Measurements from ENCODE around the gene RNU6-1. TPM values are rescaled to one million over a fixed set of nuclear protein-coding genes. Genes with fewer than 3 reads are reported as not detected.

Gene RNU6-1
- total and polyA plus RNA-seq, 2 donors (not counting 1 experiment from before 2014, with no cell fraction given): not detected

DNA sequence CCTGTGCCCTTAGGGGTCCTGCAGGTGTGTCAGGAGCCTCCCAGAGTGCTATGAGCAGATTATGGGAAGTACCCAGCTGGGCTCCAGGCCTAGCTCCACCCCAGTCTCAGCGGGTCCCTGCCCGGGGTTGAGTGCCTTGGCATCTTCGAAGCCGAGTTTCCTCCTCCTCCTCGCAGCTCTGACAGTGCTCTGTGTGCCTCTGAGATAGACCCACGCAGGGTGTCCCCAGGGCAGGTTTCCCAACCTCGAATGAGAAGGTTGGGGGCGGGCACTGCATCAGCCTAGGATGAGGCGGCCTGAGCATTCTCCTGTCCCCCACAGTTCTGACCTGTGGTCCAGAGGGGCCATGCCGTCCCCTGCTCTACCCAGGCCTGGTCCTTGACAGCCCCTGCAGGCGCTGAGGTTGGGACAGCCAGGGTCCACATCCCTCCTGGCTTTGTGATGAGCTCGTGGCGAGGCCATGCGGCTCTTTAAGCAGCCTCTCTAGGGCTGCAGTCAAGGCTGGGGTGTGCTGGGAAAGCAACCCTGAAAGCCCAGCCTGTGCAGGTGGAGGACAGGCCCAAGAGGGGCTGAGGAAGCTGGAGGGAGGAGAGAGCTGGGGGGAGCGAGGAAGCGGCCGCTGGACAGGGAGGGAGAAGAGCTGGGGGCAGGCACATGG, 34.7 kb downstream of the RNU6-1 start:
- ATAC-seq (ENCODE audit: low read depth) (no peak), DNase-seq (no peak)
- Mint-ChIP-seq H3K4me1 (peaks cover 7% of the 10 kb centered on the region), H3K27ac (no peak overlapping the region), H3K4me3 (no peak overlapping the region), H3K27me3 (no peaks in the 10 kb centered on the region), H3K9me3 (ENCODE audit: insufficient read depth) (no peaks in the 10 kb centered on the region)
- intact Hi-C loops (cut with micrococcal nuclease): no loop called here
- WGBS (ENCODE audit: insufficient coverage): 85% methylated on average over 17 of the region's 17 CpGs
- peaks cover 0 to 5% of the 10 kb centered on the region in 2 experiments for H3K36me3 ChIP-seq (replicated peaks in 1 of 2; ENCODE audit: control extremely low read depth in 1 of 2, control insufficient read depth in 1 of 2, extremely low read depth in 1 of 2, insufficient read depth in 2 of 2, low read length in 1 of 2)
- no peaks in the 10 kb centered on the region for H4K20me1 ChIP-seq (ENCODE audit: control insufficient read depth, insufficient read depth, low read length, poor library complexity, severe bottlenecking)
- H3K79me2 ChIP-seq (ENCODE audit: control insufficient read depth, insufficient read depth, low read length): no peaks in the 10 kb centered on the region
- ChIA-PET POLR2A (interaction anchor here (0.8 kb wide), 1 partner anchor 9 kb away, joined by 3 read pairs; no protein-coding TSS in a partner anchor), CTCF (no interaction called here)
- H3K9ac ChIP-seq (ENCODE audit: low read length): no peak overlapping the region
- TF ChIP-seq EZH2 (IDR thresholded peaks at IDR 0.05; ENCODE audit: borderline replicate concordance, insufficient read depth, low read depth, low read length, poor library complexity, severe bottlenecking) (no peak), CTCF (IDR thresholded peaks at IDR 0.05) (no peak)
- no peak overlapping the region for H2AFZ ChIP-seq (ENCODE audit: insufficient read depth, low read depth, low read length, poor library complexity, severe bottlenecking)
- H3K4me3 ChIP-seq (ENCODE audit: control extremely low read depth in 1 of 5, extremely low read depth in 1 of 5, insufficient read depth in 1 of 5, low read depth in 2 of 5, low read length in 4 of 5): no peak overlapping the region
- H3K27ac ChIP-seq (ENCODE audit: low read length in 2 of 2): no peak overlapping the region
- no peaks in the 10 kb centered on the region for H3K27me3 ChIP-seq (replicated peaks in 1 of 4; ENCODE audit: control extremely low read depth in 1 of 4, control insufficient read depth in 3 of 4, insufficient read depth in 4 of 4, low read length in 3 of 4)
- no peak overlapping the region for H3K4me2 ChIP-seq (replicated peaks; ENCODE audit: low read depth, low read length, poor library complexity, severe bottlenecking)
- H3K9me3 ChIP-seq (ENCODE audit: control extremely low read depth in 1 of 3, control insufficient read depth in 2 of 3, insufficient read depth in 1 of 3, low read length in 2 of 3): no peaks in the 10 kb centered on the region
- peaks cover 11 to 13% of the 10 kb centered on the region in 2 donors for H3K4me1 ChIP-seq (ENCODE audit: control insufficient read depth in 2 of 2, insufficient read depth in 2 of 2, low read length in 2 of 2)

DNA sequence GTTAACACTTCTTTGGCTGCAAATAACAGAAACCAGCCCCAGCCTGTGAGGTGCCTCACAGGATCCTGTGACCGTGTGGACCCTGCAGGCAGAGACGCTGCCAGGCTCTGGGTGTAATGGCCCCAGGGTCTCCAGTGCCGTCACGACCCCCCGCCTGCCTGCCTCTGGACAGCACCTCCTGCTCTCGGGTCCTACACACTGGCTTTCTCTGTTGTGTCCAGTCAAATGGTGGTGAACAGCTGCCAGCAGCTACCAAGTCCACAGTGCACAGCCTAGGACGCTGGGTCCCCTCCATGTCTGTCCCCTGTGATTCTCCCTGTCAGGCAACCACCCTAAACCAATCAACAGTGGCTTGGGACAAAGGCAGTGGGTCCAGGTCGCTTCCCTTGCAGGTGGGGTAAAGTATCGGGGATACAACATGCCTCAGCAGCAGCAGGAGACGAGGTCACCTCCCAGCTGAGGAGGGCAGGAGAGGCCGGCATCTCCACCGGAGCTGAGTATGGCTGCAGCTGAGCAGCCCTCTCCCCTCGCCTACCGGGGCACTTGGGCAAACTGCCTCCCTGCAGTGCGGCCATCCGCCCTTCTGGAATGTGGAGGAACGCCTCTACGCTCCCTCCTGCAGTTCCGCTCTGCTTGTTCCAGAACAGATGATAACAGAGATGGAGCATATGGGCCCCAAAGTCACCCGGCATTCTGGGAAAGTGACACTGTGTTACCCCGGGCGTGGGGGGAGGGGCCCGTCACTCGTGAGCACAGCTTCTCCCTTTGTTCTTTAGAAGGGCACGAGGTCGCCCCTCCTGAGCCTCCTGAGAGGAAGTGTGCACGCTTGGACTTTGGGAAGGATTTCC, 35.6 kb downstream of the RNU6-1 start:
- ATAC-seq (ENCODE audit: low read depth): no peak
- H4K20me1 ChIP-seq (ENCODE audit: control insufficient read depth, insufficient read depth, low read length, poor library complexity, severe bottlenecking): no peaks in the 10 kb centered on the region
- H3K9me3 ChIP-seq (ENCODE audit: control extremely low read depth in 1 of 3, control insufficient read depth in 2 of 3, insufficient read depth in 1 of 3, low read length in 2 of 3): no peaks in the 10 kb centered on the region
- CTCF ChIA-PET: no interaction called here
- TF ChIP-seq CTCF (IDR thresholded peaks at IDR 0.05): no peak
- TF ChIP-seq EZH2 (IDR thresholded peaks at IDR 0.05; ENCODE audit: borderline replicate concordance, insufficient read depth, low read depth, low read length, poor library complexity, severe bottlenecking): no peak
- intact Hi-C loops (cut with micrococcal nuclease): no loop called here
- no peak overlapping the region for H3K4me3 ChIP-seq (ENCODE audit: control extremely low read depth in 1 of 5, extremely low read depth in 1 of 5, insufficient read depth in 1 of 5, low read depth in 2 of 5, low read length in 4 of 5)
- H3K27me3 ChIP-seq (replicated peaks in 1 of 4; ENCODE audit: control extremely low read depth in 1 of 4, control insufficient read depth in 3 of 4, insufficient read depth in 4 of 4, low read length in 3 of 4): no peaks in the 10 kb centered on the region
- H3K9me3 Mint-ChIP-seq (ENCODE audit: insufficient read depth): no peaks in the 10 kb centered on the region
- H3K27ac Mint-ChIP-seq: no peak overlapping the region
- no peak overlapping the region for H2AFZ ChIP-seq (ENCODE audit: insufficient read depth, low read depth, low read length, poor library complexity, severe bottlenecking)
- POLR2A ChIA-PET: interaction anchor here (0.8 to 1.1 kb wide), 2 partner anchors 8 to 19 kb away, joined by 3 read pairs; no protein-coding TSS in a partner anchor
- H3K9ac ChIP-seq (ENCODE audit: low read length): no peak overlapping the region
- H3K27ac ChIP-seq (ENCODE audit: low read length in 2 of 2): no peak overlapping the region
- H3K27me3 Mint-ChIP-seq: no peaks in the 10 kb centered on the region
- H3K36me3 ChIP-seq (replicated peaks in 1 of 2; ENCODE audit: control extremely low read depth in 1 of 2, control insufficient read depth in 1 of 2, extremely low read depth in 1 of 2, insufficient read depth in 2 of 2, low read length in 1 of 2): peaks cover 0 to 5% of the 10 kb centered on the region in 2 experiments
- DNase-seq: no peak
- no peaks in the 10 kb centered on the region for H3K79me2 ChIP-seq (ENCODE audit: control insufficient read depth, insufficient read depth, low read length)
- H3K4me3 Mint-ChIP-seq: no peak overlapping the region
- peaks cover 11 to 13% of the 10 kb centered on the region in 2 donors for H3K4me1 ChIP-seq (ENCODE audit: control insufficient read depth in 2 of 2, insufficient read depth in 2 of 2, low read length in 2 of 2)
- peaks cover 7% of the 10 kb centered on the region for H3K4me1 Mint-ChIP-seq
- H3K4me2 ChIP-seq (replicated peaks; ENCODE audit: low read depth, low read length, poor library complexity, severe bottlenecking): no peak overlapping the region
- 95% methylated on average over 27 of the region's 27 CpGs for WGBS (ENCODE audit: insufficient coverage)

Data from B cell (primary cell).